IMR-90 (cell line): ENCODE measurements around the gene KIF16B. TPM values are rescaled to one million over a fixed set of nuclear protein-coding genes. Genes with fewer than 3 reads are reported as not detected.

Experiments
- ATAC-seq: fragments of 200-7000 bp; cut with Tn5 transposase; 2 replicates; pipeline ENCODE4 v1.9.1; 2020; ENCODE audit warnings: low read depth, mild to moderate bottlenecking, moderate library complexity
- BruUV-seq: library from RNA; stranded (reverse); fragments of 400-500 nt; replicated peaks from 2 replicates; lab custom pipeline; 2021; lab: Mats Ljungman, UMichigan
- CTCF ChIA-PET: fragments of 300-600 bp; formaldehyde crosslinking; extraction: SDS; loops from one replicate; lab custom pipeline; 2021; ENCODE audit warnings: antibody characterized with exemption; lab: Yijun Ruan, JAX
- POLR2A ChIA-PET: fragments of 300-600 bp; sonication (Branson Sonifier 250); formaldehyde crosslinking; loops from one replicate; lab custom pipeline; 2022; ENCODE audit warnings: antibody characterized with exemption; ENCODE audit not compliant: unreplicated experiment; lab: Charles Lee
- DNase-seq: peaks from one replicate; pipeline ENCODE4 v3.0.0; 2013
- H2AFZ ChIP-seq: replicated peaks from 2 replicates; pipeline ENCODE3; 2013; ENCODE audit warnings: low read length, mild to moderate bottlenecking; ENCODE audit not compliant: poor library complexity
- H2AK5ac ChIP-seq: 2 replicates; pipeline ENCODE4 v1.6.1; 2013; ENCODE audit warnings: low read depth, low read length, inconsistent platforms
- H2AK9ac ChIP-seq: replicated peaks from 2 replicates; pipeline ENCODE3; 2013; ENCODE audit warnings: mild to moderate bottlenecking, low read depth, low read length, moderate library complexity; ENCODE audit not compliant: poor library complexity
- H2BK120ac ChIP-seq: 2 replicates; pipeline ENCODE4 v1.6.1; 2013; ENCODE audit warnings: low read depth, low read length, inconsistent platforms
- H2BK15ac ChIP-seq: 3 replicates; pipeline ENCODE4 v1.6.1; 2013; ENCODE audit warnings: low read depth, low read length, inconsistent platforms
- H2BK20ac ChIP-seq: 2 replicates; pipeline ENCODE4 v1.6.1; 2013; ENCODE audit warnings: low read depth, mild to moderate bottlenecking, inconsistent platforms, low read length, moderate library complexity
- H2BK5ac ChIP-seq: 2 replicates; pipeline ENCODE4 v1.6.1; 2013; ENCODE audit warnings: mild to moderate bottlenecking, low read depth, low read length, inconsistent platforms; ENCODE audit not compliant: poor library complexity, severe bottlenecking
- H3K14ac ChIP-seq: replicated peaks from 2 replicates; pipeline ENCODE4 v1.6.1; 2013; ENCODE audit warnings: low read depth, low read length, inconsistent platforms
- H3K18ac ChIP-seq: 2 replicates; pipeline ENCODE4 v1.6.1; 2013; ENCODE audit warnings: low read depth, low read length, control low read depth
- H3K23ac ChIP-seq: 2 replicates; pipeline ENCODE4 v1.6.1; 2013; ENCODE audit warnings: low read depth, low read length, inconsistent platforms
- H3K27ac ChIP-seq: 2 replicates; pipeline ENCODE4 v1.5.1; 2013; ENCODE audit warnings: mild to moderate bottlenecking, control low read depth, low read length; ENCODE audit not compliant: insufficient read depth
- H3K27me3 ChIP-seq: 2 replicates; pipeline ENCODE4 v1.6.1; 2013; ENCODE audit warnings: low read length; ENCODE audit not compliant: control insufficient read depth, insufficient read depth
- H3K36me3 ChIP-seq: 2 replicates; pipeline ENCODE4 v1.6.1; 2013; ENCODE audit warnings: low read length, mixed read lengths; ENCODE audit not compliant: control insufficient read depth, insufficient read depth
- H3K4ac ChIP-seq: 2 replicates; pipeline ENCODE4 v1.6.1; 2013; ENCODE audit warnings: low read depth, low read length, inconsistent platforms
- H3K4me1 ChIP-seq: 2 replicates; pipeline ENCODE4 v1.6.1; 2013; ENCODE audit warnings: low read length, mixed read lengths; ENCODE audit not compliant: control insufficient read depth, insufficient read depth
- H3K4me2 ChIP-seq: 2 replicates; pipeline ENCODE4 v1.6.1; 2013; ENCODE audit warnings: low read depth, mild to moderate bottlenecking, control low read depth, low read length, moderate library complexity
- H3K4me3 ChIP-seq: 2 replicates; pipeline ENCODE4 v1.5.1; 2013; ENCODE audit warnings: low read depth, mild to moderate bottlenecking, control low read depth, low read length, moderate library complexity; ENCODE audit not compliant: insufficient read depth
- H3K56ac ChIP-seq: 2 replicates; pipeline ENCODE4 v1.6.1; 2013; ENCODE audit warnings: low read length, inconsistent platforms; ENCODE audit not compliant: insufficient read depth; ENCODE audit errors: extremely low read depth
- H3K79me1 ChIP-seq, 2 experiments: 2 replicates each; pipeline ENCODE4 v1.6.1; 2013; ENCODE audit warnings: low read length in 2 of 2, inconsistent platforms in 1 of 2, low read depth in 1 of 2
- H3K9ac ChIP-seq: 2 replicates; pipeline ENCODE4 v1.6.1; 2013; ENCODE audit warnings: low read depth, low read length, control low read depth
- H3K9me1 ChIP-seq: 2 replicates; pipeline ENCODE4 v1.6.1; 2013; ENCODE audit warnings: low read length, inconsistent platforms; ENCODE audit not compliant: insufficient read depth
- H3K9me3 ChIP-seq: 2 replicates; pipeline ENCODE4 v1.6.1; 2013; ENCODE audit warnings: low read length; ENCODE audit not compliant: control insufficient read depth, insufficient read depth
- H4K20me1 ChIP-seq: 2 replicates; pipeline ENCODE4 v1.6.1; 2013; ENCODE audit warnings: low read length, inconsistent platforms; ENCODE audit not compliant: insufficient read depth
- H4K5ac ChIP-seq: 2 replicates; pipeline ENCODE4 v1.6.1; 2013; ENCODE audit warnings: mild to moderate bottlenecking, low read depth, low read length, control low read depth
- H4K8ac ChIP-seq, 2 experiments: 2 replicates each; pipeline ENCODE4 v1.6.1; 2013; ENCODE audit warnings: low read depth in 2 of 2, low read length in 2 of 2, control low read depth in 1 of 2, inconsistent platforms in 1 of 2
- H4K91ac ChIP-seq: 2 replicates; pipeline ENCODE4 v1.6.1; 2013; ENCODE audit warnings: low read depth, low read length, inconsistent platforms; ENCODE audit not compliant: insufficient read depth
- BHLHE40 ChIP-seq: fragments of 150-350 bp; IDR thresholded peaks from 2 replicates; pipeline ENCODE4 v1.6.1; 2016; ENCODE audit warnings: mild to moderate bottlenecking, low read depth, low read length
- CEBPB ChIP-seq: IDR thresholded peaks from 2 replicates; pipeline ENCODE4 v1.6.1; 2012; ENCODE audit warnings: low read depth, low read length, improper control_type of control experiment
- CHD1 ChIP-seq: IDR thresholded peaks from 2 replicates; pipeline ENCODE4 v1.6.1; 2012; ENCODE audit warnings: low read depth, low read length, improper control_type of control experiment
- CTCF ChIP-seq: conservative IDR thresholded peaks from 2 replicates; pipeline ENCODE4 v1.5.1; 2012; ENCODE audit warnings: mild to moderate bottlenecking, low read depth, low read length, improper control_type of control experiment
- MAZ ChIP-seq: IDR thresholded peaks from 2 replicates; pipeline ENCODE4 v1.6.1; 2012; ENCODE audit warnings: low read depth, mild to moderate bottlenecking, low read length, improper control_type of control experiment, moderate library complexity, borderline replicate concordance
- MXI1 ChIP-seq: IDR thresholded peaks from 2 replicates; pipeline ENCODE4 v1.6.1; 2012; ENCODE audit warnings: low read depth, mild to moderate bottlenecking, low read length, moderate library complexity, borderline replicate concordance
- NFE2L2 ChIP-seq: fragments of 150-350 bp; IDR thresholded peaks from 2 replicates; pipeline ENCODE4 v1.6.1; 2016; ENCODE audit warnings: low read depth, mild to moderate bottlenecking, low read length
- POLR2A ChIP-seq: IDR thresholded peaks from 2 replicates; pipeline ENCODE4 v1.6.1; 2012; ENCODE audit warnings: mild to moderate bottlenecking, low read depth, low read length
- RAD21 ChIP-seq: IDR thresholded peaks from 2 replicates; pipeline ENCODE4 v1.6.1; 2012; ENCODE audit warnings: low read length, improper control_type of control experiment
- RCOR1 ChIP-seq: IDR thresholded peaks from 2 replicates; pipeline ENCODE4 v1.6.1; 2012; ENCODE audit warnings: mild to moderate bottlenecking, low read length, improper control_type of control experiment; ENCODE audit not compliant: insufficient replicate concordance
- SMC3 ChIP-seq: fragments of 150-350 bp; IDR thresholded peaks from 2 replicates; pipeline ENCODE4 v1.6.1; 2016; ENCODE audit warnings: low read depth, mild to moderate bottlenecking, antibody characterized with exemption, low read length, moderate library complexity
- USF2 ChIP-seq: fragments of 150-350 bp; IDR thresholded peaks from 2 replicates; pipeline ENCODE4 v1.6.1; 2017; ENCODE audit warnings: mild to moderate bottlenecking, antibody characterized with exemption, low read length, low read depth
- WGBS, 2 experiments: methylation state at CpG; one replicate each; pipeline versions ENCODE4 v1.1.5 to v1.1.7; 2013; ENCODE audit warnings: missing lambda C conversion rate in 2 of 2; ENCODE audit not compliant: insufficient read length in 1 of 2; ENCODE audit errors: extremely low coverage in 2 of 2; 5-methylcytosine and 5-hydroxymethylcytosine counted together
- dilution Hi-C: fragments of 300-500 bp; cut with HindIII; formaldehyde crosslinking; loops from one replicate; pipeline ENCODE4 v1.14.3; 2018; ENCODE audit warnings: low sequenced_read_pairs; ENCODE audit not compliant: unreplicated experiment
- in situ Hi-C: fragments of 300-500 bp; cut with MboI; formaldehyde crosslinking; loops from 3 replicates; pipeline ENCODE4 v1.14.3; 2019; ENCODE audit warnings: low sequenced_read_pairs, inconsistent platforms, mixed read lengths
- intact Hi-C: fragments of 100-400 bp; cut with micrococcal nuclease; formaldehyde crosslinking; loops from 2 replicates; pipeline ENCODE4 v1.10.0; 2022
- polyA plus RNA-seq, 3 experiments: library from polyadenylated mRNA; depleted of rRNA; stranded (reverse); fragments of >200 nt; gene quantifications; 2 replicates each; pipeline ENCODE4 v1.2.3, GENCODE V29; 2012; ENCODE audit warnings: low replicate concordance in 1 of 3
- total RNA-seq: library from RNA; depleted of rRNA; stranded (reverse); fragments of >200 nt; gene quantifications from 2 replicates; pipeline ENCODE4 v1.2.3, GENCODE V29; 2012

The KIF16B gene
- total and polyA plus RNA-seq, 2 of the 4 experiments (the other 2 are of a cell fraction), result 4.7 to 10.0 TPM

GRCh38 chr20:16526433-16527380 lies 46.5 kb downstream of the KIF16B start:
- no peak overlapping the region for H3K23ac ChIP-seq
- H2AK9ac ChIP-seq, result no peak overlapping the region
- TF ChIP-seq SMC3 (no peak), USF2 (no peak), CEBPB (no peak), CHD1 (no peak), RCOR1 (no peak), NFE2L2 (no peak), CTCF (no peak), POLR2A (no peak), MXI1 (no peak), BHLHE40 (no peak), RAD21 (no peak), MAZ (no peak)
- H3K4me2 ChIP-seq, result no peak overlapping the region; the same call in 1 of the 2 replicates
- no peak overlapping the region for H4K91ac ChIP-seq
- DNase-seq (peak; percentile 40), ATAC-seq (no peak)
- H3K14ac ChIP-seq, result no peak overlapping the region
- H2BK120ac ChIP-seq, result peak overlapping the region; percentile 61; the same call in 1 of the 2 replicates
- H3K9ac ChIP-seq, result no peak overlapping the region
- no peak overlapping the region for H4K8ac ChIP-seq
- dilution Hi-C loops, result no loop called here
- WGBS, 2 experiments, result 85% methylated on average over 5 of the region's 9 CpGs; no CpG with 5 or more reads in 1 of the 2 experiments
- CTCF ChIA-PET, result no interaction called here
- intact Hi-C loops, result loop anchor here (5.0 kb wide), 1 partner anchor 46 kb away; the partner anchor contains the start of gene KIF16B
- H3K27me3 ChIP-seq, result no peaks in the 10 kb centered on the region
- no TSS peak for BruUV-seq
- H3K4ac ChIP-seq, result peak overlapping the region; percentile 36
- peaks cover 14% of the 10 kb centered on the region for H3K4me1 ChIP-seq
- H3K27ac ChIP-seq, result no peak overlapping the region
- H3K9me3 ChIP-seq, result no peaks in the 10 kb centered on the region
- H3K18ac ChIP-seq, result peak overlapping the region; percentile 57
- H3K4me3 ChIP-seq, result no peak overlapping the region
- POLR2A ChIA-PET, result no interaction called here
- 0 out of 3 replicates have a peak overlapping the region, but pooled peaks have one; percentile 27 for H2BK15ac ChIP-seq
- peak overlapping the region; percentile 63 for H2BK5ac ChIP-seq
- no peak overlapping the region for H2AFZ ChIP-seq
- no peak overlapping the region for H3K56ac ChIP-seq
- peaks cover 10% of the 10 kb centered on the region for H3K9me1 ChIP-seq
- no peaks in the 10 kb centered on the region for H3K36me3 ChIP-seq
- in situ Hi-C loops, result no loop called here
- H4K5ac ChIP-seq, result peak overlapping the region; percentile 72; the same call in 1 of the 2 replicates
- H2AK5ac ChIP-seq, result peak overlapping the region; percentile 94; the same call in 1 of the 2 replicates
- no peaks in the 10 kb centered on the region for H4K20me1 ChIP-seq
- H2BK20ac ChIP-seq, result peak overlapping the region; percentile 49; the same call in 1 of the 2 replicates
- H3K79me1 ChIP-seq, result peaks cover 0 to 13% of the 10 kb centered on the region in 2 experiments; a peak in 2 of 4 replicates
